HepG2 (cell line): Measurements from ENCODE around the gene PTTG1. TPM values are rescaled to one million over a fixed set of nuclear protein-coding genes. Genes with fewer than 3 reads are reported as not detected.

Experiments
- ATF1 ChIP-seq: IDR thresholded peaks from 2 replicates; pipeline ENCODE4 v1.6.1; 2016; ENCODE audit warnings: mild to moderate bottlenecking, control low read depth
- CSRNP1 ChIP-seq: sonication (generic); formaldehyde crosslinking; IDR thresholded peaks from 2 replicates; pipeline ENCODE4 v1.8.1; 2023; ENCODE audit warnings: mild to moderate bottlenecking, missing genetic modification reagents
- ELK4 ChIP-seq: sonication (generic); formaldehyde crosslinking; IDR thresholded peaks from 2 replicates; pipeline ENCODE4 v1.9.0; 2021; ENCODE audit warnings: missing genetic modification reagents, borderline replicate concordance
- HNRNPL ChIP-seq: fragments of 200-400 bp; formaldehyde crosslinking; IDR thresholded peaks from 2 replicates; pipeline ENCODE4 v1.6.1; 2017; ENCODE audit warnings: mild to moderate bottlenecking, low read depth, low read length
- KDM1A ChIP-seq: IDR thresholded peaks from 2 replicates; pipeline ENCODE4 v1.6.1; 2016; ENCODE audit warnings: missing compliant biosample characterization
- PATZ1 ChIP-seq: sonication (generic); formaldehyde crosslinking; IDR thresholded peaks from 2 replicates; pipeline ENCODE4 v1.4.0; 2020; ENCODE audit warnings: missing genetic modification reagents
- PRMT3 ChIP-seq: sonication (generic); formaldehyde crosslinking; IDR thresholded peaks from 2 replicates; pipeline ENCODE4 v1.8.1; 2022; ENCODE audit warnings: low read depth, mild to moderate bottlenecking, moderate library complexity, missing genetic modification reagents, borderline replicate concordance
- TAF15 ChIP-seq: fragments of 200-400 bp; formaldehyde crosslinking; IDR thresholded peaks from one replicate; pipeline ENCODE4 v1.6.1; 2018; ENCODE audit warnings: mild to moderate bottlenecking, low read depth, low read length; ENCODE audit not compliant: poor library complexity, severe bottlenecking
- XRCC5 ChIP-seq: fragments of 200-400 bp; formaldehyde crosslinking; optimal IDR thresholded peaks from 2 replicates; pipeline ENCODE3; 2017; ENCODE audit warnings: mild to moderate bottlenecking, low read length
- ZFP1 ChIP-seq: IDR thresholded peaks from 2 replicates; pipeline ENCODE4 v1.6.1; 2016
- ZFYVE20 ChIP-seq: sonication (generic); formaldehyde crosslinking; IDR thresholded peaks from 2 replicates; pipeline ENCODE4 v1.8.0; 2023; ENCODE audit warnings: low read depth, mild to moderate bottlenecking, moderate library complexity, missing genetic modification reagents, borderline replicate concordance
- ZNF124 ChIP-seq: sonication (generic); formaldehyde crosslinking; IDR thresholded peaks from 2 replicates; pipeline ENCODE4 v1.4.0; 2020; ENCODE audit warnings: missing genetic modification reagents
- ZNF24 ChIP-seq: fragments of 450-650 bp; IDR thresholded peaks from 2 replicates; pipeline ENCODE4 v1.6.1; 2017; ENCODE audit warnings: antibody characterized with exemption, mild to moderate bottlenecking
- ZNF275 ChIP-seq: sonication (generic); formaldehyde crosslinking; IDR thresholded peaks from 2 replicates; pipeline ENCODE4 v1.8.0; 2022; ENCODE audit warnings: missing genetic modification reagents, mild to moderate bottlenecking, inconsistent platforms, borderline replicate concordance
- ZNF432 ChIP-seq: sonication (generic); formaldehyde crosslinking; IDR thresholded peaks from 2 replicates; pipeline ENCODE4 v1.5.0; 2020; ENCODE audit warnings: missing genetic modification reagents, mild to moderate bottlenecking, borderline replicate concordance
- ZNF503 ChIP-seq: sonication (generic); formaldehyde crosslinking; IDR thresholded peaks from 2 replicates; pipeline ENCODE4 v1.4.0; 2020; ENCODE audit warnings: missing genetic modification reagents
- ZNF513 ChIP-seq: sonication (generic); formaldehyde crosslinking; conservative IDR thresholded peaks from 2 replicates; pipeline ENCODE4 v1.5.0; 2020; ENCODE audit warnings: missing genetic modification reagents
- ZNF557 ChIP-seq: sonication (generic); formaldehyde crosslinking; IDR thresholded peaks from 2 replicates; pipeline ENCODE4 v1.4.0; 2020; ENCODE audit warnings: missing genetic modification reagents
- ZNF7 ChIP-seq: IDR thresholded peaks from 2 replicates; pipeline ENCODE4 v1.6.1; 2016; ENCODE audit warnings: missing biosample characterization, missing genetic modification reagents
- ZNF777 ChIP-seq: sonication (generic); formaldehyde crosslinking; IDR thresholded peaks from 2 replicates; pipeline ENCODE4 v1.4.0; 2020; ENCODE audit warnings: missing genetic modification reagents
- polyA plus RNA-seq, 8 experiments: library from polyadenylated mRNA; depleted of rRNA in 3 of 8; stranded (reverse) in 7 of 8; unstranded in 1 of 8; fragments of >200 nt; fragmentation: Illumina TruSeq in 4 of 8; extraction: Trizol in 4 of 8; gene quantifications; 2 replicates each; pipeline versions ENCODE4 v1.2.1 to v1.2.3, GENCODE V29; 2011 to 2016; ENCODE audit warnings: low read depth in 4 of 8, missing spikeins in 1 of 8, mixed read lengths in 1 of 8; ENCODE audit not compliant: insufficient read depth in 1 of 8
- total RNA-seq, 5 experiments: library from RNA; depleted of rRNA; stranded (reverse); fragments of >200 nt; fragmentation: Illumina TruSeq; extraction: Trizol; gene quantifications; 2 replicates each; pipeline ENCODE4 v1.2.3, GENCODE V29; 2016; ENCODE audit warnings: low read depth in 1 of 5

Gene PTTG1
- total and polyA plus RNA-seq, 2 of the 13 experiments (the other 11 are each of a cell fraction or from before 2014, with no cell fraction given) = 102 to 161 TPM

GRCh38 chr5:160475864-160476438 is 54.3 kb downstream of the PTTG1 start (continued):
- TF ChIP-seq ATF1 (peak; percentile 38; the same call in 1 of the 2 replicates), CSRNP1 (no peak), XRCC5 (peak; percentile 39), HNRNPL (no peak), TAF15 (no peak), ZNF275 (CRISPR knock-in tag) (0 out of 2 replicates have a peak, but pooled peaks have one; percentile 53), ZFP1 (CRISPR knock-in tag) (peak; percentile 88; the same call in 1 of the 2 replicates), PRMT3 (CRISPR knock-in tag) (peak; percentile 69; the same call in 1 of the 2 replicates), ZNF24 (no peak), ZNF777 (CRISPR knock-in tag) (no peak), ZNF7 (CRISPR knock-in tag) (no peak), ZNF432 (CRISPR knock-in tag) (no peak), ZNF124 (CRISPR knock-in tag) (peak; percentile 54), ELK4 (CRISPR knock-in tag) (no peak), KDM1A (CRISPR knock-in tag) (no peak), ZNF513 (no peak), ZFYVE20 (CRISPR knock-in tag) (no peak), PATZ1 (CRISPR knock-in tag) (peak; percentile 63; the same call in 1 of the 2 replicates), ZNF503 (CRISPR knock-in tag) (peak; percentile 91), ZNF557 (0 out of 2 replicates have a peak, but pooled peaks have one; percentile 39)
